ENCODE data around the gene DKK2. TPM values are rescaled to one million over a fixed set of nuclear protein-coding genes. Genes with fewer than 3 reads are reported as not detected.

The DKK2 gene
- total RNA-seq (2021), result 0.07 TPM in 1 of 3 replicates, not detected in the others
- Bru-seq, nascent RNA, result percentile 6 among the genes with signal in this experiment
- long read RNA-seq, experiment 1, result 0 reads
- long read RNA-seq, experiment 2, result 0 reads
- long read RNA-seq, experiment 3, result 0 reads

- Mint-ChIP-seq H3K27me3 (ENCODE audit: low read depth) (peaks cover 58% of the 10 kb centered on the region), H3K36me3 (no peaks in the 10 kb centered on the region), H3K27ac (no peak within 1 kb of the TSS), H3K4me1 (peaks cover 30% of the 10 kb centered on the region), H3K9me3 (no peaks in the 10 kb centered on the region), H3K4me3 (peak within 1 kb of the TSS; percentile 90)
- DNase-seq (ENCODE audit: low spot score) (peak; percentile 30), ATAC-seq (peak; percentile 12)
- POLR2A ChIA-PET, result interaction anchor here (0.6 kb wide), 1 partner anchor 896 kb away, joined by 3 read pairs; no protein-coding TSS in a partner anchor
- TF ChIP-seq ZMAT4 (CRISPR knock-in tag; IDR thresholded peaks at IDR 0.05) (no peak), ATF2 (CRISPR knock-in tag; IDR thresholded peaks at IDR 0.05; ENCODE audit: borderline replicate concordance, low read depth) (no peak)
- CTCF ChIA-PET, result interaction anchor here (0.5 to 2.8 kb wide), 12 partner anchors 8 to 489 kb away, joined by 3 to 13 read pairs (median 4); no protein-coding TSS in a partner anchor
These were observed at the start of gene DKK2 for GRCh38 chr4:107035819-107036583. Gene DKK2, minus strand, starts transcription at chr4:107036313. Its CDS starts 722 bp downstream, at chr4:107035591.

GRCh38 chr4:107077192-107077591 is 41.1 kb upstream of the DKK2 start:
- POLR2A ChIA-PET, result no interaction called here
- CTCF ChIA-PET, result no interaction called here
- Mint-ChIP-seq H3K4me1 (no peaks in the 10 kb centered on the region), H3K27me3 (ENCODE audit: low read depth) (no peaks in the 10 kb centered on the region; the same call in 1 of the 2 replicates), H3K27ac (no peak overlapping the region), H3K4me3 (no peak overlapping the region), H3K9me3 (peaks cover 32% of the 10 kb centered on the region), H3K36me3 (no peaks in the 10 kb centered on the region; the same call in 1 of the 2 replicates)
- no peak for ATAC-seq
- no peak for DNase-seq (ENCODE audit: low spot score)
- TF ChIP-seq ZNF416 (CRISPR knock-in tag; IDR thresholded peaks at IDR 0.05) (no peak), ZSCAN18 (CRISPR knock-in tag; IDR thresholded peaks at IDR 0.05) (no peak), ZNF281 (CRISPR knock-in tag; IDR thresholded peaks at IDR 0.05) (no peak), ZBTB43 (CRISPR knock-in tag; IDR thresholded peaks at IDR 0.05) (no peak), ATF3 (CRISPR knock-in tag; conservative IDR thresholded peaks at IDR 0.05) (no peak), CREM (CRISPR knock-in tag; IDR thresholded peaks at IDR 0.05) (no peak), ETV6 (CRISPR knock-in tag; IDR thresholded peaks at IDR 0.05) (no peak), ZNF121 (CRISPR knock-in tag; IDR thresholded peaks at IDR 0.05) (no peak), CBFB (CRISPR knock-in tag; IDR thresholded peaks at IDR 0.05; ENCODE audit: low read depth) (no peak), TEAD4 (CRISPR knock-in tag; IDR thresholded peaks at IDR 0.05) (no peak), ZNF423 (CRISPR knock-in tag; IDR thresholded peaks at IDR 0.05) (no peak), NFATC4 (CRISPR knock-in tag; IDR thresholded peaks at IDR 0.05) (no peak), ZNF138 (CRISPR knock-in tag; conservative IDR thresholded peaks at IDR 0.05) (no peak), MYBL2 (CRISPR knock-in tag; IDR thresholded peaks at IDR 0.05) (no peak), OVOL2 (CRISPR knock-in tag; IDR thresholded peaks at IDR 0.05; ENCODE audit: borderline replicate concordance) (no peak)

Data from WTC11 (cell line).